GM20000 (cell line): Measurements from ENCODE around the gene CHD2.

ENCODE experiments used
- DNase-seq: peaks from one replicate; pipeline ENCODE4 v3.0.0; 2012; ENCODE audit warnings: low spot score
- TF ChIP-seq, protein P1 (sequence below): IDR thresholded peaks from 2 replicates; pipeline ENCODE4 v1.5.1; 2012; ENCODE audit warnings: mild to moderate bottlenecking, control low read depth; ENCODE audit errors: extremely low read depth, missing control alignments

CHD2 gene

DNA sequence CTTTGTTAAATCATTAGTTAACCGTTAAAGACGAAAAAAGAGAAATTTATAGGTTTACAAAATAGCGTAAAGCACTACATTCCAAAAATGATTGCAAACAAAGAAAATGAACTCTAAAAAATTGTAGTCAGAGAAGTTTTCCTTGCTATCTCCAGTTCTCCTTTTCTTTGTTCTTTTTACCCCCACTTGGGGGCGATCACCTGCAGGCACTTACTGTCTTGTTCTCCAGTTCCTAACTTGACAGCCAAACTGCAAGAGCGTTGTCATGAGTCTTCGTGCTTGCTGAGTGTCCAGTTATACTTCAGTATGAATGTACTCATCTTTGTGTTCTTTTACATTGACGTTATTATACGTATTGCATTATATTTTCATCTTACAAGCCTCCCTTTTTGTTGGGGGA, 54.5 kb downstream of the CHD2 start:
- TF ChIP-seq, protein P1, sequence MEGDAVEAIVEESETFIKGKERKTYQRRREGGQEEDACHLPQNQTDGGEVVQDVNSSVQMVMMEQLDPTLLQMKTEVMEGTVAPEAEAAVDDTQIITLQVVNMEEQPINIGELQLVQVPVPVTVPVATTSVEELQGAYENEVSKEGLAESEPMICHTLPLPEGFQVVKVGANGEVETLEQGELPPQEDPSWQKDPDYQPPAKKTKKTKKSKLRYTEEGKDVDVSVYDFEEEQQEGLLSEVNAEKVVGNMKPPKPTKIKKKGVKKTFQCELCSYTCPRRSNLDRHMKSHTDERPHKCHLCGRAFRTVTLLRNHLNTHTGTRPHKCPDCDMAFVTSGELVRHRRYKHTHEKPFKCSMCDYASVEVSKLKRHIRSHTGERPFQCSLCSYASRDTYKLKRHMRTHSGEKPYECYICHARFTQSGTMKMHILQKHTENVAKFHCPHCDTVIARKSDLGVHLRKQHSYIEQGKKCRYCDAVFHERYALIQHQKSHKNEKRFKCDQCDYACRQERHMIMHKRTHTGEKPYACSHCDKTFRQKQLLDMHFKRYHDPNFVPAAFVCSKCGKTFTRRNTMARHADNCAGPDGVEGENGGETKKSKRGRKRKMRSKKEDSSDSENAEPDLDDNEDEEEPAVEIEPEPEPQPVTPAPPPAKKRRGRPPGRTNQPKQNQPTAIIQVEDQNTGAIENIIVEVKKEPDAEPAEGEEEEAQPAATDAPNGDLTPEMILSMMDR, result no peak
- no peak for DNase-seq

DNA sequence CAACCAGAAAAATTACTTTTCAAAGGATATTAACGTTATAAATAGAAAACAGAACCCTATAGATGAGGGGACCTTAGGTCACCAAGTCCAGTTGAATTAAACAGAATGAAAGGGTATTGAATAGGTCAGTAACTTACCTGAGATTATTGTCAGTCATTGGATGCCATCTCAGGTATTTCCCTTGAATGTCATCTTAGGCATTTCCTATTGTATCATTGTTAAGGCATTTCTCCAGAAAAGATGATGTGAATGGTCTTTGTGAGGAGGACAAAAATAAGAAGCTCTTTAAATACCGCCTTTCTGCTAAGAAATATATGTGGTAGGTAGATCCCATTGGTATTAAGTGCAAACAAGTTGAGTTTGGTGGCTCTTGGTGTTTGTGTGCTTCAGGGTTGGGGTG, 55.6 kb downstream of the CHD2 start:
- TF ChIP-seq, protein P1, result no peak
- no peak for DNase-seq

DNA sequence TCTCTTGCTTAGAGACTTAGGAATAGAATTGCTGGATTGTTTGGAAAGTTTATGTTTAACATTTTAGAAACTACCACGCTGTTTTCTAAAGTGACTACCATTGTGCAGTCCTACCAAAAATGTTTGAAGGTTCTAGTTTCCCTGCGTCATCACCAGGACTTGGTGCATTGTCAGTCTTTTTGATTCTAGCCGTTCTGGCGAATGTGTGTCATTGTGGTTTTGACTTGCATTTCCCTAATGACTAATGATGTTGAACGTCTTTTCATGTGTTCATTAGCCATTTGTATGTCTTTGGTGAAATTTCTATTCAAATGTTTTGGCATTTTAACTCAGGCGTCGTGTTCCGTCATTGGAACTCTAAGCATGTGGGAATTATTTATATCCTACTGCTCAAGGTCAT, 58.0 kb downstream of the CHD2 start:
- TF ChIP-seq, protein P1, result no peak
- DNase-seq, result no peak

DNA sequence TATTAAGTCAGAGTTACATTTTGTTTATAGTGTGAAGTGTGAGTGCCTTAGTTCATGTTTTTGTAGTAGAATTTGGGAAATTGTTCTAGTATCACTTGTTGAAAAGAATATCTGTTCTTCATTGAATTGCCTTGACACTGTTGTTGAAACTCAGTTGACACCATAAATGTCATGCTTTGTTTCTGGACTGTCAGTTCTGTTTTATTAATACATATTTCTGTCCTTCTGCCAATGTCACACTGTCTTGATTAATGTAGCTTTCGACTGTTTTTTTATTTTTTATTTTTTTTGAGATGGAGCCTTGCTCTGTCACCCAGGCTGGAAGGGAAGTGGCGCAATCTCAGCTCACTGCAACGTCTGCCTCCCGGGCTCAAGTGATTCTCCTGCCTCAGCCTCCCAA, 59.1 kb downstream of the CHD2 start:
- DNase-seq, result no peak
- TF ChIP-seq, protein P1, result no peak

DNA sequence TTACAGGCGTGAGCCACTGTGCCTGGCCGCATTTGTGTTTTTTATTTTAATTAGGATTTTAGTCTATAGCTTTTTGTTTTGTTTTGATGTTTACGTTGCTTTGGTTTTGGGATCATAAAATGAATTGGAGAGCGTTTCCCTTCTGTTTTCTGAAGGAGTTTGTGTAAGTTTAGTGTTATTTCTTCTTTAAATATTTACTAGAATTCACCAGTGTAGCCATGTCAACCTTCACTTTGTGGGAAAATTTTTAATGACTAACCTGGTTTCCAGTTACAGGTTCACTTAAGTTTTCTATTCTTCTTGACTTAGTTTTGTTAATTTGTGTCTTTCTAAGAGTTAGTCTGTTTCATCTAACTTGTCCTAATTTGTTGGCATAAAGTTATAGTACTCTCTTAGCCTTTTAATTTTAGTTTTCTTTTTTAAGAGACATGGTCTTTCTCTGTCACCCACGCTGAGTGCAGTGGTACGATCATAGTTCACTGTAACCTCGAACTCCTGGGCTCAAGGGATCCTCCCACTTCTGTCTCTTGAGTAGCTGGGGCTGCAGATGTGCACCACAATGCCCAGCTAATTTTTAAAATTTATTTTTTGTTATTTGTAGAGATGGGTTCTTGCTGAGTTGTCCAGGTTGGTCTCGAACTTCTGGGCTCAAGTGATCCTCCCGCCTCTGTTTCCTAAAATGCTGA, 61.0 kb downstream of the CHD2 start:
- DNase-seq, result no peak
- TF ChIP-seq, protein P1, result no peak

DNA sequence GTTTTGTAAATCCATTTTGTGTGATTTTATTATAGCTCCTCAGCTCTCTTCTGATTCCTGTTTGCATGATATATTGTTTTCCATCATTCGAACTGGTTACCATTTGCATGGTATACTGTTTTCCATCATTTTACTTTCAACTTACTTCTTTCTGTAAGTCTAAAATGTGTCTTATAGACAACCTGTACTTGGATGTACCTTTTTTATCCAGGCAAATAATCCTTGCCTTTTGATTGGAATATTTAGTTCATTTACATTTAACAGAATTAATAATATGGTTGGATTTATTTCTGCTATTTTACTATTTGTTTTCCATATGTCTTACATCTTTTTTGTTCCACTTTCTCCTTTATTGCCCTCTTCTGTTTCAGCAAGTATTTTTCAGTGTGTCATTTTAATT, 62.8 kb downstream of the CHD2 start:
- TF ChIP-seq, protein P1, result no peak

DNA sequence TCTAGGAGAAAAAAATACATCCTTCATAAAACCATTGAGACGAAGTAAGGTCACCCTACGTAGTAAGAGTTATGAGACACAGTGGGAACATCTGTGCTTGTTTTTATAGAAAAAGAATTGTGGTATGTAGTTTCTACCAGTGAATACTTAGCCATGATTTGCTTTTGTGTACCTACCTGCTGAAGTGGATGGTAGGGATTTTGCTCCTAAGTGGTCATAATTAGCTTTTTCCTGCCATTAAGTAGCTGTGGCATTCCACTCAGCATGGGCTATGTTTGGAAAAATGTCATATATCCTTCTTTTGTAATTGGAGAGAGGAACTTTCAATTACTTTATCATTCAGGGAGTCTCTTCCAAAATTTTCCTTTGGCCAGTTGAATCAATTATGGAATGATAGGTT, 63.7 kb downstream of the CHD2 start:
- TF ChIP-seq, protein P1, result no peak
- DNase-seq, result no peak

More for the DNA sequence above, 62.8 kb downstream of the CHD2 start:
- DNase-seq, result no peak
